Suprapubic skin (tissue), 3 donors: ENCODE measurements around the gene FOXC1.

Source experiments
- POLR2AphosphoS5 ChIP-seq, 3 donors: sonication (generic); formaldehyde crosslinking; IDR thresholded peaks; one replicate each; pipeline ENCODE4 v1.6.1; 2017; ENCODE audit warnings: antibody characterized with exemption in 3 of 3
- TF ChIP-seq, protein P1 (sequence below), 2 donors: fragments of 200-600 bp in 1 of 2; fragments of 450-650 bp in 1 of 2; sonication (generic) in 1 of 2; IDR thresholded peaks; one replicate each; pipeline ENCODE4 v1.5.1; 2016 to 2019; ENCODE audit warnings: antibody characterized with exemption in 2 of 2, mild to moderate bottlenecking in 1 of 2, moderate library complexity in 1 of 2

- TF ChIP-seq, protein P1, sequence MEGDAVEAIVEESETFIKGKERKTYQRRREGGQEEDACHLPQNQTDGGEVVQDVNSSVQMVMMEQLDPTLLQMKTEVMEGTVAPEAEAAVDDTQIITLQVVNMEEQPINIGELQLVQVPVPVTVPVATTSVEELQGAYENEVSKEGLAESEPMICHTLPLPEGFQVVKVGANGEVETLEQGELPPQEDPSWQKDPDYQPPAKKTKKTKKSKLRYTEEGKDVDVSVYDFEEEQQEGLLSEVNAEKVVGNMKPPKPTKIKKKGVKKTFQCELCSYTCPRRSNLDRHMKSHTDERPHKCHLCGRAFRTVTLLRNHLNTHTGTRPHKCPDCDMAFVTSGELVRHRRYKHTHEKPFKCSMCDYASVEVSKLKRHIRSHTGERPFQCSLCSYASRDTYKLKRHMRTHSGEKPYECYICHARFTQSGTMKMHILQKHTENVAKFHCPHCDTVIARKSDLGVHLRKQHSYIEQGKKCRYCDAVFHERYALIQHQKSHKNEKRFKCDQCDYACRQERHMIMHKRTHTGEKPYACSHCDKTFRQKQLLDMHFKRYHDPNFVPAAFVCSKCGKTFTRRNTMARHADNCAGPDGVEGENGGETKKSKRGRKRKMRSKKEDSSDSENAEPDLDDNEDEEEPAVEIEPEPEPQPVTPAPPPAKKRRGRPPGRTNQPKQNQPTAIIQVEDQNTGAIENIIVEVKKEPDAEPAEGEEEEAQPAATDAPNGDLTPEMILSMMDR (IDR thresholded peaks at IDR 0.05), result no peak
- TF ChIP-seq POLR2AphosphoS5 (IDR thresholded peaks at IDR 0.05), result no peak
These were observed 31.6 kb upstream of the FOXC1 start for GRCh38 chr6:1577896-1578745.
